ENCODE results near the gene DDR1.

DNA sequence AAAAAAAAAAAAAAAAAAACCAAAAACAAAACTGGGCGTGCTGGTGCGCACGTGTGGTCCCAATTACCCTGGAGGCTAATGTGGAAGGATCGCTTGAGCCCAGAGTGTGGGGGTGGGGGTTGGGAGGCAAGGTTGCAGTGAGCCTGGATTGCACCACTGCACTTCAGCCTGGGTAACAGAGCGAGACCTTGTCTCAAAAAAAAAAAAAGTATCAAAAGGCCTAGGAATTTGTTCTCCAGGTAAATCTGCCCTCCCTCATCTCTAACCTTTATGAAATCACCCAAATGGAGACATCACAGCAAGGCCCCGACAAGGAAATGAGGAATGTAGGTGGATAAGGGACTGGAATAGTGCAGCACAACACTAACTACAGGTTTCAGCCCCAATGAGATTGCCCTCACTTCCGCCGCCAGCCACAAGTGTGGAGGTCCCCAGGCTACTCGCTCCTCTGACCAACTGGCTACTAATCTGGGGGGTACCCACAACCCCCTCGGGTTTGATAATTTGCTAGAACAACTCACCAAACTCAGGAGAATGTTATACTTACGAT is 36.8 kb upstream of the DDR1 start:
- TF ChIP-seq, protein P1, sequence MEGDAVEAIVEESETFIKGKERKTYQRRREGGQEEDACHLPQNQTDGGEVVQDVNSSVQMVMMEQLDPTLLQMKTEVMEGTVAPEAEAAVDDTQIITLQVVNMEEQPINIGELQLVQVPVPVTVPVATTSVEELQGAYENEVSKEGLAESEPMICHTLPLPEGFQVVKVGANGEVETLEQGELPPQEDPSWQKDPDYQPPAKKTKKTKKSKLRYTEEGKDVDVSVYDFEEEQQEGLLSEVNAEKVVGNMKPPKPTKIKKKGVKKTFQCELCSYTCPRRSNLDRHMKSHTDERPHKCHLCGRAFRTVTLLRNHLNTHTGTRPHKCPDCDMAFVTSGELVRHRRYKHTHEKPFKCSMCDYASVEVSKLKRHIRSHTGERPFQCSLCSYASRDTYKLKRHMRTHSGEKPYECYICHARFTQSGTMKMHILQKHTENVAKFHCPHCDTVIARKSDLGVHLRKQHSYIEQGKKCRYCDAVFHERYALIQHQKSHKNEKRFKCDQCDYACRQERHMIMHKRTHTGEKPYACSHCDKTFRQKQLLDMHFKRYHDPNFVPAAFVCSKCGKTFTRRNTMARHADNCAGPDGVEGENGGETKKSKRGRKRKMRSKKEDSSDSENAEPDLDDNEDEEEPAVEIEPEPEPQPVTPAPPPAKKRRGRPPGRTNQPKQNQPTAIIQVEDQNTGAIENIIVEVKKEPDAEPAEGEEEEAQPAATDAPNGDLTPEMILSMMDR (IDR thresholded peaks at IDR 0.05): no peak
- TF ChIP-seq EZH2 (IDR thresholded peaks at IDR 0.05): no peak
- TF ChIP-seq EZH2phosphoT487 (IDR thresholded peaks at IDR 0.05): no peak

Measured in neural progenitor cell (in vitro differentiated cells).